Loucy (cell line): ENCODE data around the gene PDGFD.

ENCODE experiments used
- H2AFZ ChIP-seq: fragments of 200-600 bp; sonication (generic); 2 replicates; pipeline ENCODE4 v1.6.0; 2016; ENCODE audit warnings: antibody characterized with exemption, mild to moderate bottlenecking, low read length, moderate library complexity
- H3F3A ChIP-seq: fragments of 200-600 bp; 2 replicates; pipeline ENCODE4 v1.6.0; 2016; ENCODE audit warnings: antibody characterized with exemption, low read depth, mild to moderate bottlenecking
- H3K27me3 ChIP-seq: fragments of 200-600 bp; sonication (generic); 2 replicates; pipeline ENCODE4 v1.6.1; 2014; ENCODE audit warnings: low read length, mild to moderate bottlenecking; ENCODE audit not compliant: insufficient read depth, poor library complexity, severe bottlenecking
- H3K36me3 ChIP-seq: fragments of 200-600 bp; sonication (generic); 2 replicates; pipeline ENCODE4 v1.6.1; 2016; ENCODE audit warnings: low read length; ENCODE audit not compliant: insufficient read depth
- H3K4me1 ChIP-seq: fragments of 200-600 bp; sonication (generic); 2 replicates; pipeline ENCODE4 v1.5.1; 2014; ENCODE audit warnings: low read length, mild to moderate bottlenecking; ENCODE audit not compliant: insufficient read depth, poor library complexity, severe bottlenecking
- H3K4me2 ChIP-seq: fragments of 200-600 bp; sonication (generic); 2 replicates; pipeline ENCODE4 v1.6.0; 2014; ENCODE audit warnings: antibody characterized with exemption, low read length, low read depth, mild to moderate bottlenecking; ENCODE audit not compliant: poor library complexity, severe bottlenecking
- H3K4me3 ChIP-seq: fragments of 200-600 bp; sonication (generic); 2 replicates; pipeline ENCODE4 v1.5.1; 2014; ENCODE audit warnings: low read length, mild to moderate bottlenecking, mixed read lengths; ENCODE audit not compliant: poor library complexity, severe bottlenecking
- H3K79me2 ChIP-seq: fragments of 200-600 bp; sonication (generic); 2 replicates; pipeline ENCODE4 v1.6.1; 2014; ENCODE audit warnings: low read length; ENCODE audit not compliant: insufficient read depth
- H3K9ac ChIP-seq: fragments of 200-600 bp; sonication (generic); 2 replicates; pipeline ENCODE4 v1.6.0; 2014; ENCODE audit warnings: mild to moderate bottlenecking, low read depth, low read length, moderate library complexity; ENCODE audit not compliant: poor library complexity, severe bottlenecking
- H3K9me2 ChIP-seq: fragments of 200-600 bp; sonication (generic); replicated peaks from 2 replicates; pipeline ENCODE4 v1.6.1; 2016; ENCODE audit warnings: low read depth, low read length, mixed read lengths
- H3K9me3 ChIP-seq: fragments of 200-600 bp; sonication (generic); 2 replicates; pipeline ENCODE4 v1.6.1; 2014; ENCODE audit warnings: mild to moderate bottlenecking, antibody characterized with exemption, low read length, low read depth; ENCODE audit not compliant: insufficient read depth
- H4K20me1 ChIP-seq: fragments of 200-600 bp; sonication (generic); 2 replicates; pipeline ENCODE4 v1.6.0; 2014; ENCODE audit warnings: antibody characterized with exemption, low read length, mild to moderate bottlenecking; ENCODE audit not compliant: insufficient read depth, poor library complexity, severe bottlenecking
- CTCF ChIP-seq: fragments of 200-600 bp; sonication (generic); conservative IDR thresholded peaks from 2 replicates; pipeline ENCODE4 v1.5.1; 2014; ENCODE audit warnings: mild to moderate bottlenecking, antibody characterized with exemption, low read length
- EZH2phosphoT487 ChIP-seq: fragments of 200-600 bp; IDR thresholded peaks from 2 replicates; pipeline ENCODE4 v1.6.1; 2018; ENCODE audit warnings: antibody characterized with exemption, mild to moderate bottlenecking, moderate library complexity, borderline replicate concordance

Gene PDGFD

GRCh38 chr11:104146421-104146820, 17.5 kb downstream of the PDGFD start:
- Histone ChIP-seq H3K27me3 (no peaks in the 10 kb centered on the region), H4K20me1 (no peaks in the 10 kb centered on the region), H3K9me3 (no peaks in the 10 kb centered on the region), H3F3A (no peaks in the 10 kb centered on the region), H2AFZ (no peak overlapping the region), H3K9ac (no peak overlapping the region), H3K9me2 (no peaks in the 10 kb centered on the region), H3K4me1 (peaks cover under 1% of the 10 kb centered on the region), H3K36me3 (no peaks in the 10 kb centered on the region), H3K4me2 (no peak overlapping the region), H3K79me2 (no peaks in the 10 kb centered on the region), H3K4me3 (no peak overlapping the region)
- TF ChIP-seq EZH2phosphoT487, result no peak
- no peak for TF ChIP-seq CTCF

- Histone ChIP-seq H3K79me2 (no peaks in the 10 kb centered on the region), H3K9me2 (no peaks in the 10 kb centered on the region), H3K4me3 (no peak overlapping the region), H3K9ac (no peak overlapping the region), H2AFZ (no peak overlapping the region), H3F3A (no peaks in the 10 kb centered on the region), H3K27me3 (no peaks in the 10 kb centered on the region), H4K20me1 (no peaks in the 10 kb centered on the region), H3K4me1 (no peaks in the 10 kb centered on the region), H3K4me2 (no peak overlapping the region), H3K9me3 (no peaks in the 10 kb centered on the region), H3K36me3 (no peaks in the 10 kb centered on the region)
- TF ChIP-seq CTCF (no peak), EZH2phosphoT487 (no peak)
These were observed 18.9 kb downstream of the PDGFD start for GRCh38 chr11:104145062-104145461.

- Histone ChIP-seq H3K4me3 (no peak overlapping the region), H3K79me2 (no peaks in the 10 kb centered on the region), H3K4me2 (no peak overlapping the region), H2AFZ (no peak overlapping the region), H3K9ac (no peak overlapping the region), H3K27me3 (no peaks in the 10 kb centered on the region), H3K4me1 (no peaks in the 10 kb centered on the region), H3K36me3 (no peaks in the 10 kb centered on the region), H3K9me2 (no peaks in the 10 kb centered on the region), H3F3A (no peaks in the 10 kb centered on the region), H3K9me3 (no peaks in the 10 kb centered on the region), H4K20me1 (no peaks in the 10 kb centered on the region)
- TF ChIP-seq EZH2phosphoT487 (no peak), CTCF (no peak)
These were observed 21.2 kb downstream of the PDGFD start for GRCh38 chr11:104142698-104143097.
